Cardiac fibroblast (primary cell): ENCODE measurements around the gene CD72.

Source experiments
- DNase-seq, 2 donors: peaks; one replicate each; pipeline versions ENCODE4 v3.0.0 to v3.0.0-alpha.2; 2010; ENCODE audit warnings: low read depth in 2 of 2
- H3K4me3 ChIP-seq, 2 donors: replicated peaks in 1 of 2; 1 replicate in 1 of 2; 2 replicates in 1 of 2; pipeline ENCODE4 v1.5.1; 2011; ENCODE audit warnings: low read depth in 2 of 2, low read length in 2 of 2, mild to moderate bottlenecking in 2 of 2, moderate library complexity in 1 of 2
- CTCF ChIP-seq: IDR thresholded peaks from one replicate; pipeline ENCODE4 v1.5.1; 2011; ENCODE audit warnings: low read depth, mild to moderate bottlenecking, low read length, inconsistent platforms

Gene CD72

GRCh38 chr9:35662437-35662836 lies 44.2 kb upstream of the CD72 start:
- DNase-seq: no peak
- TF ChIP-seq CTCF: no peak
- no peak overlapping the region for H3K4me3 ChIP-seq

GRCh38 chr9:35661756-35662350 lies 43.6 kb upstream of the CD72 start:
- no peak for TF ChIP-seq CTCF
- H3K4me3 ChIP-seq: no peak overlapping the region
- DNase-seq: no peak

GRCh38 chr9:35660966-35661415 lies 42.8 kb upstream of the CD72 start:
- peak; percentile 56 to 64 for DNase-seq
- peak; percentile 30 for TF ChIP-seq CTCF
- H3K4me3 ChIP-seq: no peak overlapping the region

- H3K4me3 ChIP-seq: peak overlapping the region; percentile 8 to 97
- DNase-seq: peak; percentile 82 to 95
- TF ChIP-seq CTCF: no peak
These were observed 41.1 kb upstream of the CD72 start for GRCh38 chr9:35659340-35659739.

- TF ChIP-seq CTCF: no peak
- peak; percentile 52 to 74 for DNase-seq
- peak overlapping the region; percentile 92 to 97 for H3K4me3 ChIP-seq
These were observed 40.7 kb upstream of the CD72 start for GRCh38 chr9:35658968-35659220.

- DNase-seq: peak; percentile 87 to 90
- peak within 1 kb of the TSS; percentile 92 to 97 for H3K4me3 ChIP-seq
- peak; percentile 51 for TF ChIP-seq CTCF
These were observed 40.1 kb upstream of the CD72 start, which contains the start of gene CCDC107 for GRCh38 chr9:35658137-35658967. CCDC107 (plus strand) TSS chr9:35658292; CDS start chr9:35658380, 88 bp downstream.
